ENCODE data around the gene C16orf95.

Gene C16orf95

DNA sequence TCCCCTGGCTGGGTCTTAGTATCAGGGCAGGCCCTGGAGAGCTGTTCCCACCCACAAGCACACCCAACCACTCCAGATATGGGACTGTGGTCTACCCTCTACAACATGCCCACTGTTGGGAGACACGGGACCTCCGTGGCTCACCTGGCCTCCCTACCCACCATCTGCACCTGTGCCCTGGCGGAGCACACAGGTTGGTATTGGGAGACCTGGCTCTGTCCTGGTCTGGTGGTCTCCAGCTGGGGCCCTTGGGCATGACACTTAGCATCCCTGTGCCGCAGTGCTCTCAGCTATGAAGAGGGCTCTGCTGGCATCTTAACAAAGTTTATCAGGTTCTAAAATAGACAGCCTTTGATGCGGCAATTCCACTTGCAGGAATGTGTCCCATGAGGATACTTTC is 5.8 kb downstream of the C16orf95 start:
- DNase-seq = no peak

DNA sequence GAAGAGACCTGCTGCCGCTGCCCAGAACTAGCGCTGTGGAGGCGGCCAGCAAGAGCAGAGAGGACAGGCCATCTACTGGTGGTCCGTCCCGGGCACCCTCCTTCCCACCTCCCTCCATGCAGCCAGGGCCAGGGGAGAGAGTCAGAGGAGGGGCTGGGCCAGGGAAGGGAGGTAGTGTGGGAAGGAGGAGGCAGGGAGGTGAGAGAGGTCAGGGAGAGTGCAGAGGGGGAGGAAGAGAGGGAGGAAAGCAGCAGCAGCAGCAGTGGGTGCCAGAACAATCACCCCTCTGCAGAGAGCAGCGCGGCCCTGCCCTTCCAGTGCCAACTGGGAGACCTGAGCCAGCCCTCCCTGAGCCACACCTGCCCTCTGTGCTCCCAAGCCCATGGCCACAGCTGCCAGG is 6.6 kb downstream of the C16orf95 start:
- DNase-seq = no peak

DNA sequence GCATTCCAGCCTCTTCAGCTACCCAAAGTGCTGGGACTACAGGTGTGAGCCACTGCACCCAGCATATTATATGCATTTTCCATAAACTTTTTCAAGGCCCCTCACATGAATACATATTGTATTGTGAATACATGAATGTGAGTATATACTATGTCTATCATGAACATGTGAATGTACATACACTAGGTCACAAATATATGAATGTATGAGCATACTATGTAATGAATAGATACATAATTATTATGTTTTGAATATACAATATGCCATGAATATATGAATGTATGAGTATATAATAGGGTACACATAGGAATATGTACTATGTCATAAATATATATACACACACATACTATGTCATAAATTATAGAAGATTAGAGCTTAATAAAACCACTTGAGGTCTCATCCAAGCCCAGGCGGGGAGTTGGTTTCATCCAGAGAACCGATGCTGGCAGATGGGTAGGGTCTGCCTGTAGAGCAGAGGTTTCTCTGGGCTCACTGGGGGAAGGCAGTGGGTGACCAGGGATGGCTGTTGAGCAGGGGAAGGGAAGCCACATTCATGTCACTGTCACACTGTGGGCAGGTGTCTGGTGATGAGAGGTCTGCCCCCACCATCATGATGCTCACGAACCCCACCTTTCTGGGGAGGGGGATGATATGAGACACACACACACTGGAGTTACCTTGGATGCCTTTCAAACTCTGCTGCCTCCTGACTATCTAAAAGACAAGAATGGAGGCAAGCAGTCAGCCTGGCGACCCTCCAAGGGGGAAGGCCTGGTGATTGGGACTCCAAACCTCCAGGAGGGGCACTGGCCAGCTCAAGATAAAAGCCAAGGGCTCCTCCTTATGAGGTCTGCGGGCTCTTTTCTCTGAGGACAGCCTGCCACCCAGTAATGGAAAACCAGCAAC is 7.3 kb downstream of the C16orf95 start:
- DNase-seq = no peak

DNA sequence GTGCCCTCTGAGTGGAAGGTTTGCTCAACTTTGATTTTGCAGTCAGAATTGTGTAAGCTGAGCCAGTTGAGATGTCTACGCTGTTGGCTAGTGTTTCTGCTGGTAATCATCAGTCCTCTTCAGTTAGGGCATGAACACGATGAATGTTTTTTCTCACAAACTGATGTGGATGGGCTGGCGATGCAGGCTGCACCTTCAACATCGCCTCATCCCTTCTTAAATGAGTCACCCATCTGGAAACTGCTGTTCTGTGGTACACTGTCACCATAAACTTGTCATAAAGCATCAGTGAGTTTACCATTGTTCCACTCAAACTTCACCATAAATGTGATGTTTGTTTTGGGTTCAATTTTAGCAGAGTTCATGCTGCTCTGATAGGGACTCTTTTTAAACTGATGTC is 8.4 kb downstream of the C16orf95 start:
- DNase-seq = no peak

DNA sequence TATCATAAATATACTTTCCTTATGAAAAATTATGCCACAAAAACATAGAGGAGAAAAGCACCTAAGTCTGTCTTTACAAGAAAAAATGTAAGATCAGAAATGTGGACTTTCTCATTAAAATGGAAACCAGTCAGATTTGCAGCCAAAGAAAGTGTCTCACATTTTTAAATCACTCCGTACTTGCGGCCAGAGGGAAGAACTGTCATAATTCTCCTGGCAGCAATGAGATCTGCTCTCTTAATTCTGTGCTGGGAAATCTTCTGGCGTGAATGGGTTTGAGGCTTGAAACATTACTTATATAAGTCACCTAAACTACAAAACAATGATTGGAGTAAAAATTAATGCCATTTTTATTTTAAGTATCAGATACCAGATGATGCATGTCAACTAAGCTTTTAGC is 10.7 kb downstream of the C16orf95 start:
- DNase-seq = no peak

DNA sequence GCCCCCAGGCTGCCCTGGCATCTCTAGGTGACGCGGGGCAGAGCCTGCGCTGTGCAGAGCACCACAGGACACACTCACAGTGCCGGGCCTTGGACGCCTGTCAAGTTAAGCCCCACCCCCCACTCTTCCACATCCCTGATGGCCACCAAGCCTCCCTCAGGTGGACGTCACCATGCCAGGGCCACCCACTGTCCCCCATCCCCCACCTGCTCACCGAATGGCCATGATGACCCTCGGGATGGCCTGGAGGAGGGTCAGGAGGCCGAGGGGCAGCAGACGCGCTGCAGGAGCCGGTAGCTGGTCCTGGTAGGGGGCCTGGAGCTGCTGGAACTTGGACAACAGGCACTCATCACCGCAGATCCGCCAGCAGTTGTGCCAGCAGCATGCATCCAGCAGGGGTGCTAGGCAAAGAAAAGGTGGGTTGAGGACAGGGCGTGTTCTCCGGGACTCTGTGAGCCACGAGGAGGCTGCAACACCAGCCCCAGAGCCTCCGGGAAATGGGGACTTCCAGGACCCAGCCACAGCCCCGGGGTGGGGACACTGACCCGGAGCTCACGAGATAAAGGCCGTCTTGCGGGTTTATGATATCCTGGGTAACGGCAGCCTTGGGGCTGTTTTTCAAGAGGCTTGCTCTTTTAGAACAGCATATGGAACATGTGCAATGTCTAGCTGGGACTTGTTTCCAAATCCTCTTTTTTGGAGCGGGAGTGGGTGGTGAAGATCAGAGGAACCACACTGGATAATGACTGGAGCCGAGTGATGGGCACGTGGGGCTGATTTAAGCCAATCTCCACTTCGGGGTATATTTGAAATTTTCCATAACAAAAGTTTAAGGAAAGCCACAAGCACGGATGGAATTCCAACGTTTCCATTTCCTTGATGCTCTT is 11.4 kb downstream of the C16orf95 start:
- DNase-seq = no peak

DNA sequence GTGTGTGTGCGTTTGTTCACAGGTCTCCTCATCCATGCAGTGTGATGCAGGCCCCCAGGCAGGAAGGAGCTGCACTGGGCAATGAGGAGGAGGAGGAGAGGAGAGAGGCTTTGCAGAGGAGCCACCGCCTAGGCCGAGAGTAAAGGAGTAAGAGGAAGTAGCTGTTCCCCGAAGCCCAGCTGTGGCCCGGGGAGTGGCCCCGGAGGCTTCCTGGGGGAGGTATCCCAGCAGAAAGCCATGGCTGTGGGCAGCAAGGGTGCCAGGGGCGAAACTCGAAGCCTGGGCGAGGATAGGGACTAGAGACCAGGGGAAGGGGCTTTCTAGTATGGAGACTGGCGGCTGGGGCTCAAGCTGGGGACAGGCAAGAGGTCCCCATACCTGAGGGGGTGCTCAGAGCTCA is 12.2 kb downstream of the C16orf95 start:
- no peak for DNase-seq

DNA sequence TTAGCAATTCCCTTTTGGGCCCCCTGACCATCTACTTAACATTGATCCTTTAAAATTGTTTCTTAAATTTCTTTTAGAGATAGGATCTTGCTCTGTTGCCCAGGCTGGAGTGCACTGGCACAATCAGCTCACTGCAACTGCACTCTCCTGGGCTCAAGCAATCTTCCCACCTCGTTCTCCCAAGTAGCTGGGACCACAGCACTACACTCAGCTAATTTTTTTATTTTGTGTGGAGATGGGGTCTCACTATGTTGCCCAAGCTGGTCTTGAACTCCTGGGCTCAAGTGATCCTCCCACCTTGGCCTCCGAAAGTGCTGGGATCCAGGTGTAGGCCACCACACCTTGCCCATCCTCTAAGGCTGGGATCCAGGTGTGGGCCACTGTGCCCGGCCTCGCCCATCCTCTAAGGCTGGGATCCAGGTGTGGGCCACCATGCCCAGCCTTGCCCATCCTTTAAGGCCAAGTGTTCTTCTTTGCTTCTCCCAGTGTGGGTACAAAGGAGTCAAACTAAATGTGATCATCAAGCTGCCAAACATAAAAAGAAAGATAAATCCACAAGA is 13.2 kb downstream of the C16orf95 start:
- DNase-seq = no peak

DNA sequence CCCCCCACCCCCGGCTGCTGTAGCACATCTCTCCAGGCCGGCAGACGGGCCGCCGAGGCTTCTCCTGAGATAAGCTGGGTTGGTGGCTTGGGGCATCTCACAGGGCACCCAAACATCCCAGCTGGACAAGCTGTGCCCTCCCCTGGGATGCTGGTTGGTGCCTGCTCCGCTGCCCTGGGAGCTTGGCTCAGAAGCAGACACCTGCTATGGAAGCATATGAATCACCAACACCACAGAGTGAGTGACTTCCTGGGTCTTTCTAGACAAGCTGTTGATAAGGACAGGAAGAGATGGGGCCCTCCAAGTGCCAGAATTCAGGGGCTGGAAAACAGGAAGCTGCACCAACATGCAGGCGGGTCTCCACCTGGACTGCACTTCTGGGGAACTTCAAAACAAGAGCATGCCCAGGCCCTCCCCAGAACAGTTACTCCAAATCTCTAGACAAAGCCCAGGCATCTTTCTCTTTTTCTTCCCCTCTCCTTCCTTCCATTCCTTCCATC is 13.7 kb downstream of the C16orf95 start:
- DNase-seq = no peak

DNA sequence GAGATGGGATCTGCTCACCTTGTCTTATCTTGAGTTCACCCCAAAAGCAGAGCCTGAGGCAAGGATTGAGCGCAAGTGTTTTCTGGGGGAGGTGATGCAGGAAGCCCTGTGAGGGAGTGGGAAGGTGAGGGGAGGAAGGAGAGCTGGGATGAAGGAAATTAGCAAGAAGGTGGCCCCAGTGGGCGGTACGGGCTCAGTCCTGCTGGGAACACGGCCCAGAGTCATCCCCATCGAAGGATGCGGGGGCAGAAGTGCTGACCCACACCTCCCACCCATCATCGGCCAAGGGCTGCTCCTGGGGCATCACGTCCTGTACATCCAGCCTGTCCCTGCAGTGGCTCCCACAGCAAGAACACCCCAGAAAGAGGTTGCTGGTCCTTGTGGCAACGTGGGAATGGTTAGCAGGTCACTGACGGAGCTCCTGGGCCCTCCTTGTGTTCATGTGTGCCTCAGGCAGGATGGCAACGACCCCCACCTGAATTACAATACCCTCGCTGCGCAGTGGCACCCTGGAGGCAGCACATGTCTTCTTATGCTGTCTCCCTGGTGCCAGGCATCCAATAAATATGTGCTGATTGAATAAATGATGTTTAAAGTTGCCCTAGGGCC is 18.2 kb downstream of the C16orf95 start:
- no peak for DNase-seq

DNA sequence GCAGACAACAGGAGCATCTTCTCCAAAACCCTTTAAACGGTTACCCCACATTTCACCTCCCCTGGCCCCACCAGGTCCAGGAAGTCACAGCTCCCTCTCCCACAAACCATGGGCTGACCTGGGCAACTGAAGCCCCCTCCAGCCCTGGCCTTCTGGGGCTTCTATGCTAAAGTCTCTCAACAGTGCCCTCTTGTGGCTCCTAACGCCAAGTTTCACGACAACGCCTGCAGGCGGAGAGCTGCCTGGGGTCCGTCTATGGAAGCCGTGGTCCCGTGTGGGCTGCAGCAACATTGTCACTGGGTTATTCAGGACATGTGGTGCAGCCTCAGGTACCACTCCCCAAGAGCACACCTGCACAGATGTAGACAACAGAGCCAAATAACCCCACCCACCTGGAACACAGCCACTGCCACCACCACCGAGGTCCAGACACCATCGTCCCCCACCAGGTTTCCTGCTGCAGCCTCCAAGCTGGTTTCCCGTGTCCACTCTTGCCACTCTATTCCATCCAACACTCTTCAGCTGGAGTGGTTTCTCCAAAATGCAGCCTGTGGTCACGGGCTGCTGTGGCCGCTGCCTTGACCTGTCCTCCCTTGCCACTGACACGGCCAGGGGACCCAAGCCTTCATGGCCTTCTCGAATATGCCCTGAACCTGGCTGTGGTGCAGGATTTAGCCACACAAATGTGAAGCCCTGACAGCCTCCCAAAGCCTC is 19.1 kb downstream of the C16orf95 start:
- DNase-seq = no peak

DNA sequence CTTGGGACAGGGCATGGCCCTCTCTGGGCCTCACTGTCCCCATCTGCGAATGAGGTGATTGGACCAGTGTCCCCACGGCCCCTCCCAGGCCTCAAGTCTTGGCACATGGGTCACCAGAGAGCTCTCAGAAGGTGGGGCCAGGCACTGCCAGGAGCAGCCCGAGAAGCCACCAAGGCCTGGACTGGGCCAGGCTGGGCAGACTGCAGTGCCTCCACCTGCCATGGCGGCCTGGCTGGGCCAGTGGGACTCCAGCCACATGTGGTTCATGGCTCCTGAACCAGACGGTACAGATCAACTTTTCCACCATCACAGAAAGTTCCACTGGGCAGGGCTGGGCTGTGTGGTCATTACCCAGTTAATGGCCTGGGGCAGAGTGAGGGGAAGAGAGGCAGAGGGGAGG is 19.8 kb downstream of the C16orf95 start:
- no peak for DNase-seq

DNA sequence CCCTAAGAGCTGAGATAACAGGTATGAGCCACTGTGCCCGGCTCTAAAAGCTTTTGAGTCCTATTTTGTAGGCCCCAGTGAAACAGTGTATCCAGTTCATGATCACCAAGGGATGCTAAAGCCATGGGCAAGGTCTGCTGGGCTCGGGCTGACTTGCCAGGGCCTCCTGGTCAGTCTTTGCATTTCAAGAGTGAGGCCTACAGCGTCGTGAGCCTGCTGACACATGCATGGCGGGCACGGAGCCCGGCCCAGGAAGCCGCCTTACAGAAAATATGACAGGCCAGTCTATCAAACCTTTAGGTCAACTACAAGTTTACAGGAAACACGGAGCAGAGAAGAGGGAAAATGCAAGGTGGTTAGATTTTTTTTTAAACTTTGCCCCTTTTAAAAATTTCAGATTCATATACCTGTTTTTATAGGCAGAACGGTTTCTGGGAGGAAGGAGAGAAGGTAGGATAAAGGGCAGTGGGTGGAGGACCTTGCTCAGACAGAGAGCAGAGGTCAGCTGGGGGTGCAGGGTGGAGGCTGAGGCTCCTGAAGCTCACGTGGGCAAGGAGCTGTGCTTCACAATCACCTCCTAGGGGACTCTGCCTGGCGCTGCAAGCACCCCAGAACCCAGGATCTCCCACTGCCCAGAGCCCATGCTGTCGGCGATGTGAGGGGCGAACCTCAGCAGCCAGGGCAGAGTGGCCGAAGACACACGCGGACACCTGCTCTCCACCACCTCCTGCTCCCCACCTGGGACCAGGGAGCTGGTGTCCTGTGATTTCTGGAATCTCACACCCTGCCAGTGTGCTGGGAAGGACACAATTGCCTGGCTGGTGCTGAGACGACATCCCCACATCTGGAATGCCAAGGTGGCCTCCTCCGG is 21.3 kb downstream of the C16orf95 start:
- no peak for DNase-seq

DNA sequence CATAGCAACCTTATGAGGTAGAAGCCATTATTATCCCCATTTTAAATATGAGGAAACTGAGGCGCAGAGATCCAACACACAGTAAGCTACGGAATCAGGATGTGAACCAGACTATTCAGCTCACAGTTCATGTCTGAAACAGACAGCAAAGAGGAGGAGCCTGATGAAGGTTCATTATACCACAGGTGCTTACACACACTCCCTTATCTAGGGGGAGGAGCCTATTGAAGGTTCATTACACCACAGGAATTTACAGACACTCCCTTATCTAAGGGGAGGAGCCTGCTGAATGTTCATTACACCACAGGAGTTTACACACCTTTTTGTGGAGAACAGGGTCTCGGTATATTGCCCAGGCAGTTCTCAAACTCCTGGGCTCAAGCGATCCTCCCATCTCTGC is 21.9 kb downstream of the C16orf95 start:
- no peak for DNase-seq

DNA sequence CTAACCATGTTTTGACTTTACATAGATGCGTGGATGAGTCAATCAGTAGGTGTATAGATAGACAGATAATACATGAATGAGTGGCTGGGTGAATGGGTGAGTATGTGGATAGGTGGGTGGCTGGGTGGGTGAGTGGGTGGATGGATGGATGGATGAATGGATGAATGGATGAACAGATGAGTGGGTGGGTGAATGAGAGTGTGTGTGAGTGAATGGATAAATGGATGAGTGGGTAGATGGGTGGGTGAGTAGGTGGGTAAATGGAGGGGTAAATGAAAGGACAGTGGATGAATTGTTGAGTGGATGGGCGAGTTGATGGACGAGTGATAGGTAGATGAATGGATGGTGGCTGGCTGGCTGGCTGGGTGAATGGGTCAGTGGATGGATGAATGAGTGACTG is 23.2 kb downstream of the C16orf95 start:
- DNase-seq = no peak

DNA sequence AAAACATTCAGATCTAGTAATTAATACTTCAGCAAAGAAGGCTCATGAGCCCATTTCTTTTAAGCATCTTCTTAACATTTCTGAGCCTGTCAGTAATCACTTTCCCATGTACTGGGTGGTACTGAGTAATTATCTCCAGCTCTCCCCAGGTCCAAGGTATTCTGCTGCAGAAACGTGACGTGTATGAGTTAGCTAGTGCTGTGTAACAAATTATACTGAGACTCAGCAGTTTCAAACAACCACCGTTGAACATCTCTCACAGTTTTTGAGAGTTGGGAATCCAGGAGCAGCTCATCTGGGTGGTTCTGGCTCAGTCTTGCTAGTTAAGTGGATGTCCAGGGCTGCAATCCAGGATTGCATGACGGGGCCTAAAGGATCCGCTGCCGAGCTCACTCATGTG is 25.2 kb downstream of the C16orf95 start:
- DNase-seq = no peak

DNA sequence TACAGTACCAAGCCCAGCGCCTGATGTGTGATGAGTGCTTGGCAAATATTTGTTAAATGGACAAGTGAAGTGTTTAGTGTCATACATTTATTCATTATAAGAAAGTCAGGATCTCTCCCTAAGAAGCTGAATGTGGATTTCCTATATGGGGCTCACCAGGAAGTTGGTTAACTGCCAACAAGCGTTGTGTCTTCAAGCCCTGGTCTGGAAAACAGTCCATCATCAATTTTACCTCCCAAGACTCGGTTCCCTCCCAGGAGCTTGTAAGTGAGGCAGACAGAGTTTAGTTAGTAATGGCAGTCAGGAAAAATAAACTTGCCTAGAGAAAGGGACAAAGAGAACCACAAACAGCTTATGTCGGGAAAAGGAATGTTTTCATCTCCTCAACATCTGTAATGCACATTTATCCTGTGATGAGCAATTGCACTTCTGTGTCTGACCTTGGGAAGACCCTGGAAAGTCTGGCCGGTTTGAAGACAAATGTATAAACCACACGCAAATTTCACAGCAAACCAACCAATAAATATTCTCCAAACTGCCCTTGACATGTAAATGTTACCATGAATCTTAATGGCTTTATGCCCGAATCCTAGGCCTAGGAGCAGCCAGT is 28.3 kb downstream of the C16orf95 start:
- DNase-seq = no peak

DNA sequence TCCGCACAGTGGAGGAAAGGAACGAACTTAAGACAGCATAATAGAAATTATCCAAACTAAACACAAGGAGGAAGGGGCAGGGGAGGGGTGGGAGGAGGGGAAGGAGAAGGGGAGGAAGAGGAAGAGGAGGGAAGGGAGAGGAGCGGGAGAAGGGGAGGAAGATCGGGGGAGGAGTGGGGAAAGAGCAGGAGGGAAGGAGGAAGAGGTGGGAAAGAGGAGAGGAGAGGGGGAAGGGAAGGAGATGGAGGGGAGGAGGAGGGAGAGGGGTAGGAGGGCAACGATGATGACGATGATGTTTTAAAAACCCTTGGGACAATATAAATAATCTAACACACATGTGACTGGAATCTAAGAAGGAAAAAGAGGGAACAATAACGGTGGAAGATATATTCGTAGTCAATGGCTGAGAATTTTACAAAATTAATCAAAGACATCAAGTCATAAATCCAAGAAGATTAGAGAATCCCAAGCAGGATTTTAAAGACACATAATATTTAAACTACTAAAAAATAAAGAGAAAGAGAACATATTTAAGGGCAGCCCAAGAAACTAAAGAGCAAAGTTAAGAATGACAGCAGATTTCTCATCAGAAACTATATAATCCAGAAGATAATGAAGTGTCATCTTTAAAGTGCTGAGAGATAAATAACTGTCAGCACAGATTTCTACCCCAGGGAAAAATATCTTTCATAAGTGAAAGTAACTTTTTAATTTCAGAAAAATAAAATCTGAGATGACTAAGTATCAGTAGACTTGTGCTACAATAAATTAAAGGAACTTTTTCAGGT is 30.2 kb downstream of the C16orf95 start:
- no peak for DNase-seq

DNA sequence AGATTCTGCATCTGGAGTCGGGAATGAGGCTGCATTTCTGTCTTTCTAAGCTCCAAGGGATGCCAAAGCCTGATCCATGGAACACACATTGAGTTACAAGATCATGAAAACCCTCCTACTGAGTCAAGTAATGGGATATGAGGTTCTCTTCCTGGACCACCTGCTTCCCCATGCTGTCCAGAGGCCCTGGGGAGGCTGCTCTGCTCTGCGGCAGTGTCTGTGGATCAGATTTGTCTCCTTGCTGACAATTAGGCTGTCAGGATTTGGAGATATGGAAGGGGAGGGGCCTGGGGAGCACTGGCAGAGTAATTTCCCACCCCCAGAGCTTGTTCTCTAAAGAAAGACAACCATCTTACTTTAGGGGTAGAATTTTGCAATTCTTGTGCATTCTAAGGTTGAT is 33.0 kb downstream of the C16orf95 start:
- no peak for DNase-seq

DNA sequence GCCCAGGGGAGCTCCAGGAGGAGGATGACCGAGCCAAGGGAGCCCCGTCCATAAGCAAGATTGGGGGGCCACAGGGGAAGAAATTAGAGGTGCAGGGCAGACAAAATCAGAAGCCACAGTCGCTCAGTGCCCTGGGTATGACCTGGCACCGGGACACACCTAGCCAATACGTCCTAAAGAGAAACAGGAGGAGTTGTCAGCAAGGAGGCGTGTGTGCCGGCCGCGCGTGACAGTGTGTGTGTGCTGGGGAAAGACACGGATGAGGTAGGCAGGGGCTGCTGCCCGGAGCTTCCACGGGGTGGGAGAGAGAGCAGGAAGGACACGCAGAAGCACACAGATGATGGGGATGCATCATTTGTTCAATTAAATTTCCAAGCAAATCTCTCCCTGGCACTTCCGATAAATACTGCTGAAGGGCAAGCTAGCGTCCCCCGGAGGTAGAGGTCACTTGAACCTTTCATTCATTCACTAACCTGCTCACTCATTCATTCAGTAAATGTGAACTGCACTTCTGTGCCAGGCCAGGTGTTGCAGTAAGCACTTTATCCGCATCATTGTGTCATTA is 38.0 kb downstream of the C16orf95 start:
- DNase-seq = no peak

All from NCI-H1436 (cell line).